Liver (tissue), 3 donors: ENCODE measurements around the gene BIK.

ENCODE experiments used
- GABPA ChIP-seq, 2 donors: IDR thresholded peaks in 1 of 2; conservative IDR thresholded peaks in 1 of 2; 2 replicates each; pipeline ENCODE4 v1.6.1; 2016; ENCODE audit warnings: antibody characterized with exemption in 2 of 2, mild to moderate bottlenecking in 1 of 2, moderate library complexity in 1 of 2
- JUND ChIP-seq, 2 donors: IDR thresholded peaks; 2 replicates each; pipeline ENCODE4 v1.6.1; 2016; ENCODE audit warnings: antibody characterized with exemption in 2 of 2
- RAD21 ChIP-seq, 2 donors: IDR thresholded peaks; 2 replicates each; pipeline ENCODE4 v1.6.1; 2016; ENCODE audit warnings: antibody characterized with exemption in 2 of 2, mild to moderate bottlenecking in 2 of 2
- REST ChIP-seq: IDR thresholded peaks from 2 replicates; pipeline ENCODE4 v1.6.1; 2016; ENCODE audit warnings: antibody characterized with exemption, mild to moderate bottlenecking
- YY1 ChIP-seq: IDR thresholded peaks from 2 replicates; pipeline ENCODE4 v1.6.1; 2016; ENCODE audit warnings: antibody characterized with exemption, mild to moderate bottlenecking
- TF ChIP-seq, protein P1 (sequence below): fragments of 150-350 bp; IDR thresholded peaks from 2 replicates; pipeline ENCODE4 v1.5.1; 2017; ENCODE audit warnings: improper control_type of control experiment, low read depth, low read length; ENCODE audit not compliant: missing input control
- donor health status: healthy.
- donor health status: healthy.

GRCh38 chr22:43098356-43098755 is 12.2 kb upstream of the BIK start:
- TF ChIP-seq GABPA (IDR thresholded peaks at IDR 0.05 in 1 of 2, conservative IDR thresholded peaks at IDR 0.05 in 1 of 2): no peak
- TF ChIP-seq, protein P1, sequence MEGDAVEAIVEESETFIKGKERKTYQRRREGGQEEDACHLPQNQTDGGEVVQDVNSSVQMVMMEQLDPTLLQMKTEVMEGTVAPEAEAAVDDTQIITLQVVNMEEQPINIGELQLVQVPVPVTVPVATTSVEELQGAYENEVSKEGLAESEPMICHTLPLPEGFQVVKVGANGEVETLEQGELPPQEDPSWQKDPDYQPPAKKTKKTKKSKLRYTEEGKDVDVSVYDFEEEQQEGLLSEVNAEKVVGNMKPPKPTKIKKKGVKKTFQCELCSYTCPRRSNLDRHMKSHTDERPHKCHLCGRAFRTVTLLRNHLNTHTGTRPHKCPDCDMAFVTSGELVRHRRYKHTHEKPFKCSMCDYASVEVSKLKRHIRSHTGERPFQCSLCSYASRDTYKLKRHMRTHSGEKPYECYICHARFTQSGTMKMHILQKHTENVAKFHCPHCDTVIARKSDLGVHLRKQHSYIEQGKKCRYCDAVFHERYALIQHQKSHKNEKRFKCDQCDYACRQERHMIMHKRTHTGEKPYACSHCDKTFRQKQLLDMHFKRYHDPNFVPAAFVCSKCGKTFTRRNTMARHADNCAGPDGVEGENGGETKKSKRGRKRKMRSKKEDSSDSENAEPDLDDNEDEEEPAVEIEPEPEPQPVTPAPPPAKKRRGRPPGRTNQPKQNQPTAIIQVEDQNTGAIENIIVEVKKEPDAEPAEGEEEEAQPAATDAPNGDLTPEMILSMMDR: no peak
- TF ChIP-seq YY1: no peak
- no peak for TF ChIP-seq JUND (IDR thresholded peaks at IDR 0.05)
- no peak for TF ChIP-seq RAD21 (IDR thresholded peaks at IDR 0.05)
- TF ChIP-seq REST: no peak
